Right lobe of liver (tissue), 6 donors: ENCODE measurements around the gene MFSD12. TPM values are rescaled to one million over a fixed set of nuclear protein-coding genes. Genes with fewer than 3 reads are reported as not detected.

ENCODE experiments used
- ATAC-seq, 4 donors: fragments of 200-7000 bp; cut with Tn5 transposase; one replicate each; pipeline ENCODE4 v1.9.1; 2020; ENCODE audit warnings: mild to moderate bottlenecking in 4 of 4, moderate library complexity in 4 of 4
- DNase-seq, 3 donors: peaks; one replicate each; pipeline ENCODE4 v3.0.0-alpha.2; 2020
- H3K27ac ChIP-seq, 3 donors: fragments of 200-600 bp; one replicate each; pipeline ENCODE4 v1.8.0; 2022
- H3K27me3 ChIP-seq, 2 donors: fragments of 200-600 bp; one replicate each; pipeline ENCODE4 v1.8.0; 2022
- H3K36me3 ChIP-seq, 4 donors: fragments of 200-600 bp; sonication (generic) in 1 of 4; one replicate each; pipeline versions ENCODE4 v1.5.1 to v1.8.0; 2017 to 2022; ENCODE audit warnings: control low read depth in 1 of 4
- H3K4me1 ChIP-seq, 4 donors: fragments of 200-600 bp; sonication (generic) in 1 of 4; one replicate each; pipeline versions ENCODE4 v1.5.1 to v1.8.0; 2017 to 2022; ENCODE audit warnings: control low read depth in 1 of 4
- H3K4me3 ChIP-seq, 3 donors: fragments of 200-600 bp; one replicate each; pipeline ENCODE4 v1.8.0; 2022
- H3K9me3 ChIP-seq, 4 donors: fragments of 200-600 bp; sonication (generic) in 1 of 4; one replicate each; pipeline versions ENCODE4 v1.5.1 to v1.8.0; 2017 to 2022; ENCODE audit warnings: control low read depth in 1 of 4
- CTCF ChIP-seq, 4 donors: fragments of 200-600 bp in 3 of 4; fragments of 450-650 bp in 1 of 4; IDR thresholded peaks; one replicate each; pipeline versions ENCODE4 v1.5.1 to v1.8.0; 2016 to 2022; ENCODE audit warnings: antibody characterized with exemption in 4 of 4, mild to moderate bottlenecking in 2 of 4
- POLR2A ChIP-seq: fragments of 450-650 bp; IDR thresholded peaks from one replicate; pipeline ENCODE4 v1.6.1; 2017; ENCODE audit warnings: antibody characterized with exemption, mild to moderate bottlenecking
- WGBS: methylation state at CpG from one replicate; pipeline ENCODE4 v1.1.6; 2018; ENCODE audit warnings: low coverage, low lambda C conversion rate; ENCODE audit not compliant: insufficient coverage; ENCODE audit errors: missing lambda C conversion rate; 5-methylcytosine and 5-hydroxymethylcytosine counted together
- intact Hi-C, 2 donors: fragments of 100-400 bp; cut with DNase I; formaldehyde crosslinking; loops; one replicate each; pipeline versions ENCODE4 v1.11.2 to v1.14.1; 2022
- total RNA-seq, 6 experiments: library from RNA; depleted of rRNA in 2 of 6; stranded (reverse); fragments of >200 nt in 2 of 6; fragmentation: NEBNext Ultra II Directional in 3 of 6; extraction: Animal tissue kit (Norgen Biotek cat#: 25700) in 3 of 6; gene quantifications; one replicate each; pipeline versions ENCODE4 v1.1.0 to v1.2.4, GENCODE V29; 2016 to 2023
- donor health status: DM: no; HTN: yes; CAD: no.
- donor health status: DM: no; HTN: no; CAD: no.
- donor health status: DM: no; HTN: no; CAD: no.
- donor health status: DM: no; HTN: yes; CAD: no.
- donor health status: DM: no; HTN: yes; CAD: no.

MFSD12 gene
- total RNA-seq, 6 experiments from 2014 or later: 23.8 to 114 (median 31.5) TPM

- peaks cover 0 to 29% (median 8%) of the 10 kb centered on the region in 4 donors for H3K4me1 ChIP-seq
- ATAC-seq: no peak
- DNase-seq: no peak
- no peak overlapping the region for H3K4me3 ChIP-seq
- H3K36me3 ChIP-seq: no peaks in the 10 kb centered on the region
- WGBS: 22% methylated on average over 13 of the region's 21 CpGs
- intact Hi-C loops: no loop called here
- H3K9me3 ChIP-seq: no peaks in the 10 kb centered on the region
- peak overlapping the region; percentile 29 to 67 (median 43) for H3K27ac ChIP-seq
- no peaks in the 10 kb centered on the region for H3K27me3 ChIP-seq
- no peak for TF ChIP-seq CTCF (IDR thresholded peaks at IDR 0.05)
Measured at GRCh38 chr19:3554254-3555083, 2.9 kb downstream of the MFSD12 start.

GRCh38 chr19:3551792-3552095 lies 5.6 kb downstream of the MFSD12 start:
- intact Hi-C loops: no loop called here
- DNase-seq (no peak), ATAC-seq (no peak)
- WGBS: 89% methylated on average over 7 of the region's 9 CpGs
- H3K4me3 ChIP-seq: no peak overlapping the region
- TF ChIP-seq POLR2A: no peak
- no peak for TF ChIP-seq CTCF (IDR thresholded peaks at IDR 0.05)
- no peak overlapping the region for H3K27ac ChIP-seq
- H3K9me3 ChIP-seq: no peaks in the 10 kb centered on the region
- no peaks in the 10 kb centered on the region for H3K27me3 ChIP-seq
- H3K4me1 ChIP-seq: peaks cover 0 to 29% (median 6%) of the 10 kb centered on the region in 4 donors
- H3K36me3 ChIP-seq: no peaks in the 10 kb centered on the region

- H3K27me3 ChIP-seq: no peaks in the 10 kb centered on the region
- peaks cover 0 to 29% (median 6%) of the 10 kb centered on the region in 4 donors for H3K4me1 ChIP-seq
Measured at GRCh38 chr19:3550947-3551791, 6.2 kb downstream of the MFSD12 start.

GRCh38 chr19:3549816-3550215 lies 7.6 kb downstream of the MFSD12 start:
- ATAC-seq (no peak), DNase-seq (no peak)
- intact Hi-C loops: loop anchor here (10.0 kb wide), 2 partner anchors 65 to 75 kb away; partner anchors contain the start of gene CACTIN (in 1 of the 2)
- no peaks in the 10 kb centered on the region for H3K9me3 ChIP-seq
- no peak for TF ChIP-seq POLR2A
- no peak for TF ChIP-seq CTCF (IDR thresholded peaks at IDR 0.05)
- no peaks in the 10 kb centered on the region for H3K27me3 ChIP-seq
- WGBS: 89% methylated on average over 5 of the region's 10 CpGs
- no peaks in the 10 kb centered on the region for H3K36me3 ChIP-seq
- H3K4me1 ChIP-seq: peaks cover 0 to 22% (median 5%) of the 10 kb centered on the region in 4 donors
- no peak overlapping the region for H3K4me3 ChIP-seq
- no peak overlapping the region for H3K27ac ChIP-seq

More at GRCh38 chr19:3550947-3551791, 6.2 kb downstream of the MFSD12 start:
- Histone ChIP-seq H3K9me3 (no peaks in the 10 kb centered on the region), H3K36me3 (no peaks in the 10 kb centered on the region), H3K27ac (no peak overlapping the region), H3K4me3 (no peak overlapping the region)
- DNase-seq (no peak), ATAC-seq (no peak)
- TF ChIP-seq POLR2A (no peak), CTCF (IDR thresholded peaks at IDR 0.05) (no peak)
- intact Hi-C loops: no loop called here
- 96% methylated on average over 10 of the region's 34 CpGs for WGBS
